ENCODE results near the gene GNE.
"Not testable (repeated sequence)": the region's sequence is repeated elsewhere in the genome, so short reads cannot be mapped to it uniquely, and the experiment has no call there.

Gene GNE

DNA sequence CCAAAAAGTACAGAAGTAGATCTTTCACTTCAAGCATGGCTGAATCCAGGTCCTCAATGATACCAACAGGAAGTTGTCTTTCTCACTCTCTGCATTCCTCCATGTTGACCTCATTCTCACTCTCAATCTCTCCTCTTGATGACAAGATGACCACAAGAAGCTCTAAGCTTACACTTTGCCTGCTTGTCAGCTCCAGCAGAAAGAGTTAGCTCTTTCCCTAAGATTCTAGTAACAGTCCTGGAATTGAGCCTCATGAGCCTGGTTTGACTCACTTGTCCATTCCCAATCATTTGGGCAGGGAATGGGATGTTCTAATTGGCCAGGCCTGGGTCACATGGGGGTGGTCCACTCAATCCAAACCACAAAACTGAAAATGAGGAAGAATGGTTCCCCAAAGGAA lies 70.8 kb downstream of the GNE start:
- no peaks in the 10 kb centered on the region for H3K27me3 ChIP-seq (replicated peaks; ENCODE audit: control insufficient read depth, insufficient read depth, low read length)
- H3K4me3 ChIP-seq (ENCODE audit: low read length), result no peak overlapping the region
- H3K36me3 ChIP-seq (ENCODE audit: control insufficient read depth, insufficient read depth, low read length, severe bottlenecking), result no peaks in the 10 kb centered on the region
- no peaks in the 10 kb centered on the region for H3K9me3 ChIP-seq (ENCODE audit: control insufficient read depth, low read length)
- peak; percentile 25 for DNase-seq (ENCODE audit: low read depth)
- H3K9ac ChIP-seq (ENCODE audit: low read length), result peak overlapping the region; percentile 13
- H3K4me1 ChIP-seq (ENCODE audit: control insufficient read depth, insufficient read depth, low read length), result peaks cover 22% of the 10 kb centered on the region

- H3K9me3 ChIP-seq (ENCODE audit: control insufficient read depth, low read length); H3K36me3 ChIP-seq (ENCODE audit: control insufficient read depth, insufficient read depth, low read length, severe bottlenecking); H3K9ac ChIP-seq (ENCODE audit: low read length); DNase-seq (ENCODE audit: low read depth); H3K4me3 ChIP-seq (ENCODE audit: low read length); H3K27me3 ChIP-seq (replicated peaks; ENCODE audit: control insufficient read depth, insufficient read depth, low read length); H3K4me1 ChIP-seq (ENCODE audit: control insufficient read depth, insufficient read depth, low read length): not testable (repeated sequence)
Measured at GRCh38 chr9:36180243-36180642, 78.0 kb downstream of the GNE start.

DNA sequence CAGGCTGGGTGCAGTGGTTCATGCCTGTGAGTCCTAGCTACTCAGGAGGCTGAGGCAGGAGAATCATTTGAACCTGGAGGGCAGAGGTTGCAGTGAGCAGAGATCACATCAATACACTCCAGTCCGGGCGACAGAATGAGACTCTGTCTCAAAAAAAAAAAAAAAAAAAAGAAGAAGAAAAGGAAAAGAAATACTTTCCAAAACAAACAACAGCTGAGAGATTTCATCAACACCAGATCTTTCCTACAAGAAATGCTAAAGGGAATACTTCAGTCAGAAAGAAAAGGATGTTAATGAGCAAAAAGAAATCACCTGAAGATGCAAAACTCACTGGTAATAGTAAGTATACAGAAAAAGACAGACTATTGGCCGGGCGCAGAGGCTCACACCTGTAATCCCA lies 80.7 kb downstream of the GNE start:
- H3K9me3 ChIP-seq (ENCODE audit: control insufficient read depth, low read length), result no peaks in the 10 kb centered on the region
- no peak overlapping the region for H3K4me3 ChIP-seq (ENCODE audit: low read length)
- no peaks in the 10 kb centered on the region for H3K4me1 ChIP-seq (ENCODE audit: control insufficient read depth, insufficient read depth, low read length)
- no peak for DNase-seq (ENCODE audit: low read depth)
- H3K36me3 ChIP-seq (ENCODE audit: control insufficient read depth, insufficient read depth, low read length, severe bottlenecking), result no peaks in the 10 kb centered on the region
- no peaks in the 10 kb centered on the region for H3K27me3 ChIP-seq (replicated peaks; ENCODE audit: control insufficient read depth, insufficient read depth, low read length)
- H3K9ac ChIP-seq (ENCODE audit: low read length), result no peak overlapping the region

- H3K9me3 ChIP-seq (ENCODE audit: control insufficient read depth, low read length); H3K27me3 ChIP-seq (replicated peaks; ENCODE audit: control insufficient read depth, insufficient read depth, low read length); H3K36me3 ChIP-seq (ENCODE audit: control insufficient read depth, insufficient read depth, low read length, severe bottlenecking); H3K4me1 ChIP-seq (ENCODE audit: control insufficient read depth, insufficient read depth, low read length); H3K4me3 ChIP-seq (ENCODE audit: low read length); H3K9ac ChIP-seq (ENCODE audit: low read length); DNase-seq (ENCODE audit: low read depth): not testable (repeated sequence)
Measured at GRCh38 chr9:36176496-36176895, 81.8 kb downstream of the GNE start.

DNA sequence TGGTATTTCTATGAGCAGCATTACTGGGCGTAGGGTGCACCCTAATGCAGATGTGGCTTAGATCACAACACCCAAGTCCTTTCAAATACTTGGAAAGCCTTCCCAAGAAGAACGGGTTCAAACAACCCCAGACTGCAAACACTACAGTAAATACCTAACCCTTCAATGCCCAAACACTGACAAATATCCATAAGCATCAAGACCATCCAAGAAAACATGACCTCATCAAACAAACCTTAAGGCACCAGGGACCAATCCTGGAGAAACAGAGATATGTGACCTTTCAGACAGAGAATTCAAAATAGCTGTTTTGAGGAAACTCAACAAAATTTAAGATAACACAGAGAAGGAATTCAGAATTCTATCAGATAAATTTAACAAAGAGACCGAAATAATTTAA lies 83.0 kb downstream of the GNE start:
- not testable (repeated sequence) for H3K4me1 ChIP-seq (ENCODE audit: control insufficient read depth, insufficient read depth, low read length); H3K36me3 ChIP-seq (ENCODE audit: control insufficient read depth, insufficient read depth, low read length, severe bottlenecking); H3K4me3 ChIP-seq (ENCODE audit: low read length); H3K9ac ChIP-seq (ENCODE audit: low read length); DNase-seq (ENCODE audit: low read depth); H3K27me3 ChIP-seq (replicated peaks; ENCODE audit: control insufficient read depth, insufficient read depth, low read length); H3K9me3 ChIP-seq (ENCODE audit: control insufficient read depth, low read length)

- no peak overlapping the region for H3K9ac ChIP-seq (ENCODE audit: low read length)
- no peaks in the 10 kb centered on the region for H3K36me3 ChIP-seq (ENCODE audit: control insufficient read depth, insufficient read depth, low read length, severe bottlenecking)
- no peaks in the 10 kb centered on the region for H3K27me3 ChIP-seq (replicated peaks; ENCODE audit: control insufficient read depth, insufficient read depth, low read length)
- no peak overlapping the region for H3K4me3 ChIP-seq (ENCODE audit: low read length)
- no peak for DNase-seq (ENCODE audit: low read depth)
- H3K4me1 ChIP-seq (ENCODE audit: control insufficient read depth, insufficient read depth, low read length), result no peaks in the 10 kb centered on the region
- H3K9me3 ChIP-seq (ENCODE audit: control insufficient read depth, low read length), result no peaks in the 10 kb centered on the region
Measured at GRCh38 chr9:36174731-36175130, 83.5 kb downstream of the GNE start.

DNA sequence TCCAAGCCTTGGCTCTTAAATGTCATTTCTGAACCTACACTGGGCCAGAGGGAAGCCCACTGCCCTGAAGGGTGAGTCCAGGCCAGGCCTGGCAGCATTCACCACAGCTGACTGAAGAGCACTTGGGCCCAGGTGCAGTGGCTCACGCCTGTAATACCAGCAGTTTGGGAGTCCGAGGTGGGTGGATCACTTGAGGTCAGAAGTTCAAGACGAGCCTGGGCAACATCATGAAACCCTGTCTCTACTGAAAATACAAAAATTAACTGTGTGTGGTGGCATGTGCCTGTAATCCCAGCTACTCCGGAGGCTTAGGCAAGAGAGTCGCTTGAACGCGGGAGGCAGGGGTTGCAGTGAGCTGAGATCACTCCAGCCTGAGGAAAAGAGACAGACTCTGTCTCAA lies 84.0 kb downstream of the GNE start:
- Histone ChIP-seq H3K36me3 (ENCODE audit: control insufficient read depth, insufficient read depth, low read length, severe bottlenecking) (no peaks in the 10 kb centered on the region), H3K9me3 (ENCODE audit: control insufficient read depth, low read length) (no peaks in the 10 kb centered on the region), H3K4me3 (ENCODE audit: low read length) (no peak overlapping the region)

DNA sequence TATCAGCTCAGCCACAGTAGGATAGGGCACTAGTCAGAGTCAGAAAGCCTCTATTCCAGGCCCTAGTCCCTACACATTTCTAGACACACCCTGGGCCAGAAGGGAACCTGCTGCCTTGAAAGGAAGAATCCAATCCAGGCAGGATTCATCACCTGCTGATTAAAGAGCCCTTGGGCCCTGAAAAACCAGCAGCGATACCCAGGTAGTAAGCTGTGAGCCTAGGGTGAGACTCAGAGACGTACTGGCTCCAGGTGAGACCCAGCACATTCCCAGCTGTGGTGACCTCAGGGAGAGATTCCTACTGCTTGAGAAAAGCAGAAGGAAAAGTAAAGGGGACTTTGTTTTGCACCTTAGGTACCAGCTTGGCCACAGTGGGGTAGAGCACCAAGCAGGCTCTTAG lies 84.4 kb downstream of the GNE start:
- H3K9me3 ChIP-seq (ENCODE audit: control insufficient read depth, low read length), result no peaks in the 10 kb centered on the region

More for the DNA sequence above, 84.0 kb downstream of the GNE start:
- H3K9ac ChIP-seq (ENCODE audit: low read length), result no peak overlapping the region
- H3K4me1 ChIP-seq (ENCODE audit: control insufficient read depth, insufficient read depth, low read length), result no peaks in the 10 kb centered on the region
- H3K27me3 ChIP-seq (replicated peaks; ENCODE audit: control insufficient read depth, insufficient read depth, low read length), result no peaks in the 10 kb centered on the region
- no peak for DNase-seq (ENCODE audit: low read depth)

GRCh38 chr9:36170531-36170930 lies 87.7 kb downstream of the GNE start:
- no peaks in the 10 kb centered on the region for H3K36me3 ChIP-seq (ENCODE audit: control insufficient read depth, insufficient read depth, low read length, severe bottlenecking)
- H3K9ac ChIP-seq (ENCODE audit: low read length), result no peak overlapping the region
- H3K9me3 ChIP-seq (ENCODE audit: control insufficient read depth, low read length), result no peaks in the 10 kb centered on the region
- peaks cover 4% of the 10 kb centered on the region for H3K4me1 ChIP-seq (ENCODE audit: control insufficient read depth, insufficient read depth, low read length)
- no peak for DNase-seq (ENCODE audit: low read depth)
- H3K27me3 ChIP-seq (replicated peaks; ENCODE audit: control insufficient read depth, insufficient read depth, low read length), result no peaks in the 10 kb centered on the region
- H3K4me3 ChIP-seq (ENCODE audit: low read length), result no peak overlapping the region

More for the DNA sequence above, 84.4 kb downstream of the GNE start:
- no peaks in the 10 kb centered on the region for H3K36me3 ChIP-seq (ENCODE audit: control insufficient read depth, insufficient read depth, low read length, severe bottlenecking)
- DNase-seq (ENCODE audit: low read depth), result no peak
- H3K4me1 ChIP-seq (ENCODE audit: control insufficient read depth, insufficient read depth, low read length), result no peaks in the 10 kb centered on the region
- H3K4me3 ChIP-seq (ENCODE audit: low read length), result no peak overlapping the region
- H3K9ac ChIP-seq (ENCODE audit: low read length), result no peak overlapping the region
- H3K27me3 ChIP-seq (replicated peaks; ENCODE audit: control insufficient read depth, insufficient read depth, low read length), result no peaks in the 10 kb centered on the region

DNA sequence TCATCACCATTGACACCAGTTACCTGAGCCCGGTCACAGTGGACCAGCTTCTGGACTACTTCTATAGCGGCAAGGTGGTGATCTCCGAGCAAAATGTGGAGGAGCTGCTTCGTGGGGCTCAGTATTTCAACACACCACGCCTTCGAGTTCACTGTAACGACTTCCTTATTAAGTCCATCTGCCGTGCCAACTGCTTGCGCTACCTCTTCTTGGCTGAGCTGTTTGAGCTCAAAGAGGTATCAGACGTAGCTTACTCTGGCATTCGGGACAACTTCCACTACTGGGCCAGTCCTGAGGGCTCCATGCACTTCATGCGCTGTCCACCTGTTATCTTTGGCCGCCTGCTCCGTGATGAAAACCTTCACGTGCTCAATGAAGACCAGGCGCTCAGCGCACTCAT lies 88.5 kb downstream of the GNE start:
- Histone ChIP-seq H3K36me3 (ENCODE audit: control insufficient read depth, insufficient read depth, low read length, severe bottlenecking) (no peaks in the 10 kb centered on the region), H3K4me1 (ENCODE audit: control insufficient read depth, insufficient read depth, low read length) (peaks cover 13% of the 10 kb centered on the region), H3K4me3 (ENCODE audit: low read length) (no peak overlapping the region), H3K9me3 (ENCODE audit: control insufficient read depth, low read length) (no peaks in the 10 kb centered on the region), H3K9ac (ENCODE audit: low read length) (no peak overlapping the region), H3K27me3 (replicated peaks; ENCODE audit: control insufficient read depth, insufficient read depth, low read length) (no peaks in the 10 kb centered on the region)
- no peak for DNase-seq (ENCODE audit: low read depth)

- Histone ChIP-seq H3K27me3 (replicated peaks; ENCODE audit: control insufficient read depth, insufficient read depth, low read length) (no peaks in the 10 kb centered on the region), H3K9ac (ENCODE audit: low read length) (no peak within 1 kb of the TSS), H3K9me3 (ENCODE audit: control insufficient read depth, low read length) (no peaks in the 10 kb centered on the region), H3K4me3 (ENCODE audit: low read length) (no peak within 1 kb of the TSS), H3K4me1 (ENCODE audit: control insufficient read depth, insufficient read depth, low read length) (peaks cover 18% of the 10 kb centered on the region), H3K36me3 (ENCODE audit: control insufficient read depth, insufficient read depth, low read length, severe bottlenecking) (no peaks in the 10 kb centered on the region)
- DNase-seq (ENCODE audit: low read depth), result no peak
Measured at GRCh38 chr9:36169166-36169565, 89.1 kb downstream of the GNE start, which contains the start of gene CCIN. CCIN (plus strand) TSS chr9:36169388; CDS start chr9:36169503, 115 bp downstream.

DNA sequence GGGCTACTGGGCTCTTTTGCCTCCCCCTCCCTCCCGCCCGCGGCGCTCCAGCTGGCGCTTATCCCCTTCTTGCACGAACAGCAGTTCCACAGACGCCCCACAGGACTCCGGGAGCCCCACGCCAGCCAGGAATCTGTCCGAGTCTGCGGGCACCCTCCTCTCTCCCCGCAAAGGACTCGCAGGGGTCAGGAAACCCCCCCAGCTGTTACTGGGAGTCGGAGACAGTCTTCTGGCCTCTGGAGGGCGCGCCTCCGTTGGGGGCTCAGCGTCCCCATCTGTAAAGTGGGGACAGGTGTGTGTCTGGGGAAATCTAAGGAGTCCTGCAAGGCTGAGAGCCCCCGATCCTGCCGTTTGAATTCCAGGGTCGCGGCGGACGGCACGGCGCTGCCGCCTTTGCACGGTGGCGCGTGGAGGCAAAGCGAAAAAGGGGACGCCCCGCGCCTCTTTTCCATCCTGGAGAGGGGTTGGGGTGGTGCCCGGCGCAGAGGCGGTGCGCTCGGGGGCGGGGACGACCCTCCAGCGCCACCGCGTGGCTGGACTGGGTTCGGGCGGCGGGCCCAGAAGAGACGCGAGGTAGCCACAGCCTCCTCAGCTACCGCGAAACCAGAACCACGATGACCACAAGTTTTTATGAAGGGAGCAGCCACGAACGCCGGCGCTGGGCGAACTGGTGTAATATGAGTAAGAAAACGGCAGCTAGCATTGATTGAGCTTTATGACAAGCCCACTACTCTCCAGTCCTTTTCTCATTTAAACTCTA lies 91.9 kb downstream of the GNE start:
- H3K4me3 ChIP-seq (ENCODE audit: low read length), result peak overlapping the region; percentile 83
- no peaks in the 10 kb centered on the region for H3K9me3 ChIP-seq (ENCODE audit: control insufficient read depth, low read length)
- H3K4me1 ChIP-seq (ENCODE audit: control insufficient read depth, insufficient read depth, low read length), result peaks cover 44% of the 10 kb centered on the region
- no peaks in the 10 kb centered on the region for H3K27me3 ChIP-seq (replicated peaks; ENCODE audit: control insufficient read depth, insufficient read depth, low read length)
- DNase-seq (ENCODE audit: low read depth), result peak; percentile 90
- peaks cover 5% of the 10 kb centered on the region for H3K36me3 ChIP-seq (ENCODE audit: control insufficient read depth, insufficient read depth, low read length, severe bottlenecking)
- H3K9ac ChIP-seq (ENCODE audit: low read length), result peak overlapping the region; percentile 85
